Mesendoderm (in vitro differentiated cells): ENCODE results near the gene LSG1.

Experiments used
- DNase-seq: peaks from one replicate; pipeline ENCODE4 v3.0.0; 2013
- H2AK5ac ChIP-seq: 2 replicates; pipeline ENCODE4 v1.6.1; 2013; ENCODE audit warnings: low read length, inconsistent platforms
- H2BK120ac ChIP-seq: 2 replicates; pipeline ENCODE4 v1.6.1; 2013; ENCODE audit warnings: low read depth, mild to moderate bottlenecking, low read length, moderate library complexity, mixed read lengths
- H2BK15ac ChIP-seq: replicated peaks from 2 replicates; pipeline ENCODE4 v1.6.1; 2013; ENCODE audit warnings: low read depth, mild to moderate bottlenecking, moderate library complexity
- H2BK5ac ChIP-seq: 2 replicates; pipeline ENCODE4 v1.6.1; 2013; ENCODE audit warnings: low read length, inconsistent platforms
- H3K18ac ChIP-seq: 2 replicates; pipeline ENCODE4 v1.6.1; 2013; ENCODE audit warnings: mild to moderate bottlenecking, low read length, mixed read lengths
- H3K23ac ChIP-seq: one replicate; pipeline ENCODE4 v1.6.1; 2013; ENCODE audit warnings: low read length
- H3K27ac ChIP-seq: 2 replicates; pipeline ENCODE4 v1.5.1; 2013; ENCODE audit warnings: low read depth, mild to moderate bottlenecking, inconsistent platforms, low read length, moderate library complexity
- H3K27me3 ChIP-seq: 2 replicates; pipeline ENCODE4 v1.6.1; 2013; ENCODE audit warnings: low read length, control low read depth, mild to moderate bottlenecking, inconsistent platforms; ENCODE audit not compliant: insufficient read depth, poor library complexity
- H3K36me3 ChIP-seq: 2 replicates; pipeline ENCODE4 v1.6.1; 2013; ENCODE audit warnings: low read length, inconsistent platforms; ENCODE audit not compliant: control insufficient read depth, insufficient read depth
- H3K4ac ChIP-seq: one replicate; pipeline ENCODE4 v1.6.1; 2013; ENCODE audit warnings: low read depth, mild to moderate bottlenecking, low read length, moderate library complexity
- H3K4me1 ChIP-seq: 2 replicates; pipeline ENCODE4 v1.6.1; 2013; ENCODE audit warnings: low read depth, low read length, inconsistent platforms; ENCODE audit not compliant: control insufficient read depth
- H3K4me2 ChIP-seq: 2 replicates; pipeline ENCODE4 v1.6.1; 2013; ENCODE audit warnings: low read length
- H3K4me3 ChIP-seq: 2 replicates; pipeline ENCODE4 v1.5.1; 2013; ENCODE audit warnings: mild to moderate bottlenecking, low read length
- H3K56ac ChIP-seq: one replicate; pipeline ENCODE4 v1.6.1; 2013; ENCODE audit warnings: low read length
- H3K79me1 ChIP-seq: 2 replicates; pipeline ENCODE4 v1.6.1; 2013; ENCODE audit warnings: low read length, inconsistent platforms
- H3K79me2 ChIP-seq: 2 replicates; pipeline ENCODE4 v1.6.1; 2013; ENCODE audit warnings: mild to moderate bottlenecking, low read length; ENCODE audit not compliant: control insufficient read depth, insufficient read depth
- H3K9ac ChIP-seq: 2 replicates; pipeline ENCODE4 v1.6.1; 2013; ENCODE audit warnings: low read length, inconsistent platforms
- H4K5ac ChIP-seq: one replicate; pipeline ENCODE4 v1.6.1; 2013; ENCODE audit warnings: low read length
- H4K8ac ChIP-seq: one replicate; pipeline ENCODE4 v1.6.1; 2013; ENCODE audit warnings: low read depth, mild to moderate bottlenecking, control low read depth, low read length, moderate library complexity
- WGBS: extraction: QIAGEN DNeasy Blood & Tissue Kit; methylation state at CpG from one replicate; pipeline ENCODE4 v1.1.7; 2013; ENCODE audit warnings: low lambda C conversion rate, missing lambda C conversion rate; ENCODE audit not compliant: insufficient coverage; ENCODE audit errors: extremely low coverage; 5-methylcytosine and 5-hydroxymethylcytosine counted together

LSG1 gene

GRCh38 chr3:194689493-194689944 is 17.5 kb upstream of the LSG1 start:
- Histone ChIP-seq H3K4ac (no peak overlapping the region), H2AK5ac (no peak overlapping the region), H3K18ac (no peak overlapping the region), H3K79me2 (no peaks in the 10 kb centered on the region), H3K79me1 (no peaks in the 10 kb centered on the region), H2BK120ac (no peak overlapping the region), H3K9ac (no peak overlapping the region), H3K4me3 (no peak overlapping the region), H4K5ac (no peak overlapping the region), H2BK15ac (no peak overlapping the region), H3K36me3 (no peaks in the 10 kb centered on the region), H3K27me3 (peaks cover 4% of the 10 kb centered on the region), H4K8ac (no peak overlapping the region), H3K23ac (no peak overlapping the region), H2BK5ac (no peak overlapping the region), H3K27ac (peak overlapping the region; percentile 39), H3K4me1 (peaks cover 2% of the 10 kb centered on the region), H3K4me2 (no peak overlapping the region), H3K56ac (no peak overlapping the region)
- DNase-seq, result peak; percentile 52
- no CpG with 5 or more reads among the region's 9 CpGs for WGBS

GRCh38 chr3:194688946-194689345 is 17.0 kb upstream of the LSG1 start:
- Histone ChIP-seq H2BK5ac (no peak overlapping the region), H4K8ac (no peak overlapping the region), H3K56ac (peak overlapping the region; percentile 62), H3K4me2 (no peak overlapping the region), H3K18ac (no peak overlapping the region), H3K4me1 (peaks cover 2% of the 10 kb centered on the region), H3K27ac (peak overlapping the region; percentile 39), H4K5ac (no peak overlapping the region), H3K36me3 (no peaks in the 10 kb centered on the region), H2BK15ac (no peak overlapping the region), H3K27me3 (peaks cover 4% of the 10 kb centered on the region), H3K79me1 (no peaks in the 10 kb centered on the region), H3K23ac (no peak overlapping the region), H3K4me3 (no peak overlapping the region), H3K79me2 (no peaks in the 10 kb centered on the region), H2AK5ac (peak overlapping the region; percentile 86), H2BK120ac (no peak overlapping the region), H3K4ac (no peak overlapping the region), H3K9ac (peak overlapping the region; percentile 24)
- no CpG with 5 or more reads among the region's 6 CpGs for WGBS
- DNase-seq, result no peak

GRCh38 chr3:194688200-194688740 is 16.3 kb upstream of the LSG1 start:
- Histone ChIP-seq H4K5ac (no peak overlapping the region), H3K27ac (peak overlapping the region; percentile 83), H3K4me1 (peaks cover 2% of the 10 kb centered on the region), H3K27me3 (peaks cover 4% of the 10 kb centered on the region), H2BK15ac (no peak overlapping the region), H3K79me2 (no peaks in the 10 kb centered on the region), H2BK5ac (peak overlapping the region; percentile 59), H3K23ac (no peak overlapping the region), H3K79me1 (no peaks in the 10 kb centered on the region), H2BK120ac (peak overlapping the region; percentile 33), H3K56ac (peak overlapping the region; percentile 99), H3K4ac (no peak overlapping the region), H3K4me2 (peak overlapping the region; percentile 99), H2AK5ac (no peak overlapping the region), H3K9ac (peak overlapping the region; percentile 93), H3K18ac (peak overlapping the region; percentile 93), H4K8ac (no peak overlapping the region), H3K4me3 (peak overlapping the region; percentile 30), H3K36me3 (no peaks in the 10 kb centered on the region)
- peak; percentile 86 for DNase-seq
- WGBS, result no CpG with 5 or more reads among the region's 16 CpGs

- Histone ChIP-seq H3K18ac (peak overlapping the region; percentile 93), H3K36me3 (no peaks in the 10 kb centered on the region), H3K79me1 (no peaks in the 10 kb centered on the region), H3K23ac (peak overlapping the region; percentile 89), H3K27ac (peak overlapping the region; percentile 83), H3K4ac (no peak overlapping the region), H2BK5ac (peak overlapping the region; percentile 59), H3K4me1 (peaks cover 2% of the 10 kb centered on the region), H3K9ac (peak overlapping the region; percentile 93), H4K5ac (no peak overlapping the region), H2BK120ac (peak overlapping the region; percentile 33), H3K56ac (peak overlapping the region; percentile 99), H3K27me3 (peaks cover 4% of the 10 kb centered on the region), H4K8ac (no peak overlapping the region), H3K4me2 (peak overlapping the region; percentile 99), H2BK15ac (no peak overlapping the region), H3K4me3 (peak overlapping the region; percentile 30), H2AK5ac (no peak overlapping the region), H3K79me2 (no peaks in the 10 kb centered on the region)
- DNase-seq, result peak; percentile 97
- no CpG with 5 or more reads among the region's 57 CpGs for WGBS
Measured at GRCh38 chr3:194687638-194688199, 15.7 kb upstream of the LSG1 start.

- H3K56ac ChIP-seq, result peak overlapping the region; percentile 99
- H3K9ac ChIP-seq, result peak overlapping the region; percentile 93
- no CpG with 5 or more reads among the region's 86 CpGs for WGBS
- peak overlapping the region; percentile 99 for H3K4me2 ChIP-seq
- H3K18ac ChIP-seq, result no peak overlapping the region
- no peak overlapping the region for H3K27ac ChIP-seq
- H2BK5ac ChIP-seq, result no peak overlapping the region
- H4K5ac ChIP-seq, result no peak overlapping the region
- no peak overlapping the region for H3K4ac ChIP-seq
- H2BK120ac ChIP-seq, result no peak overlapping the region
- peak overlapping the region; percentile 12 for H3K4me3 ChIP-seq
- no peak overlapping the region for H2BK15ac ChIP-seq
- DNase-seq, result peak; percentile 84
- no peak overlapping the region for H4K8ac ChIP-seq
- no peaks in the 10 kb centered on the region for H3K79me1 ChIP-seq
- peaks cover 2% of the 10 kb centered on the region for H3K4me1 ChIP-seq
- no peak overlapping the region for H2AK5ac ChIP-seq
- no peaks in the 10 kb centered on the region for H3K79me2 ChIP-seq
- H3K23ac ChIP-seq, result peak overlapping the region; percentile 90
- H3K36me3 ChIP-seq, result no peaks in the 10 kb centered on the region
- H3K27me3 ChIP-seq, result peaks cover 4% of the 10 kb centered on the region
Measured at GRCh38 chr3:194686816-194687637, 15.0 kb upstream of the LSG1 start.
